K562 (cell line): Measurements from ENCODE around the gene MMP24. TPM values are rescaled to one million over a fixed set of nuclear protein-coding genes. Genes with fewer than 3 reads are reported as not detected.
A peak's percentile ranks its signal among the peaks of the same experiment; 100 is the strongest.

Experiments
- BRF2 ChIP-seq: IDR thresholded peaks from 3 replicates; pipeline ENCODE4 v1.6.1; 2011; ENCODE audit warnings: borderline replicate concordance, mild to moderate bottlenecking; ENCODE audit not compliant: insufficient read length, insufficient read depth
- CHCHD3 ChIP-seq: fragments of 250-450 bp; sonication (Bioruptor Pico); IDR thresholded peaks from 2 replicates; pipeline ENCODE4 v2.1.2; 2022; ENCODE audit warnings: mild to moderate bottlenecking
- EP400 ChIP-seq: fragments of 450-650 bp; IDR thresholded peaks from 2 replicates; pipeline ENCODE4 v1.6.1; 2017; ENCODE audit warnings: antibody characterized with exemption, mild to moderate bottlenecking, moderate library complexity
- ERF ChIP-seq: fragments of 450-650 bp; formaldehyde crosslinking; IDR thresholded peaks from 2 replicates; pipeline ENCODE4 v1.4.0; 2020; ENCODE audit warnings: mild to moderate bottlenecking, mixed read lengths
- GABPB2 ChIP-seq: fragments of 250-450 bp; sonication (Bioruptor Pico); conservative IDR thresholded peaks from 2 replicates; pipeline ENCODE4 v1.5.1; 2021; ENCODE audit warnings: mild to moderate bottlenecking
- GTF2E2 ChIP-seq: fragments of 200-800 bp; sonication (Bioruptor generic); IDR thresholded peaks from 2 replicates; pipeline ENCODE4 v1.6.1; 2016; ENCODE audit warnings: missing genetic modification characterization, missing compliant biosample characterization
- MED1 ChIP-seq: sonication (generic); formaldehyde crosslinking; IDR thresholded peaks from 2 replicates; pipeline ENCODE4 v1.8.1; 2023; ENCODE audit warnings: missing genetic modification reagents, borderline replicate concordance
- NCOA1 ChIP-seq: fragments of 450-650 bp; IDR thresholded peaks from 2 replicates; pipeline ENCODE4 v1.6.1; 2016; ENCODE audit warnings: low read depth
- POLR2A ChIP-seq: fragments of 450-650 bp; conservative IDR thresholded peaks from 2 replicates; pipeline ENCODE4 v1.6.1; 2016
- RBM14 ChIP-seq: fragments of 200-400 bp; formaldehyde crosslinking; IDR thresholded peaks from 2 replicates; pipeline ENCODE4 v1.6.1; 2018; ENCODE audit warnings: low read depth, mild to moderate bottlenecking, low read length, moderate library complexity, borderline replicate concordance; ENCODE audit not compliant: insufficient read depth
- RFX7 ChIP-seq: fragments of 250-450 bp; sonication (Bioruptor Pico); IDR thresholded peaks from 2 replicates; pipeline ENCODE4 v1.5.1; 2021; ENCODE audit warnings: mild to moderate bottlenecking
- SMAD1 ChIP-seq: fragments of 150-350 bp; IDR thresholded peaks from 2 replicates; pipeline ENCODE4 v1.6.1; 2014; ENCODE audit warnings: low read length, low read depth; ENCODE audit not compliant: partially characterized antibody
- SMAD4 ChIP-seq: fragments of 250-450 bp; sonication (Bioruptor Pico); conservative IDR thresholded peaks from 2 replicates; pipeline ENCODE4 v1.8.0; 2021; ENCODE audit warnings: inconsistent platforms, mild to moderate bottlenecking, moderate library complexity
- SMARCA4 ChIP-seq: fragments of 450-650 bp; IDR thresholded peaks from 2 replicates; pipeline ENCODE4 v1.6.1; 2016
- SNRNP70 ChIP-seq: fragments of 200-400 bp; formaldehyde crosslinking; optimal IDR thresholded peaks from 2 replicates; pipeline ENCODE3; 2017; ENCODE audit warnings: low read depth, low read length
- SOX6 ChIP-seq: fragments of 450-650 bp; IDR thresholded peaks from 2 replicates; pipeline ENCODE4 v1.6.1; 2014; ENCODE audit warnings: mild to moderate bottlenecking
- YY1 ChIP-seq, 3 experiments: IDR thresholded peaks; 2 replicates each; pipeline ENCODE4 v1.6.1; 2011; ENCODE audit warnings: low read length in 2 of 3, mild to moderate bottlenecking in 2 of 3, moderate library complexity in 2 of 3, borderline replicate concordance in 1 of 3, control low read depth in 1 of 3, low read depth in 1 of 3; ENCODE audit not compliant: insufficient read depth in 3 of 3, insufficient replicate concordance in 2 of 3, control insufficient read depth in 1 of 3, insufficient read length in 1 of 3; ENCODE audit errors: extremely low read depth in 1 of 3
- ZKSCAN1 ChIP-seq: fragments of 150-350 bp; IDR thresholded peaks from 2 replicates; pipeline ENCODE4 v1.6.1; 2016; ENCODE audit warnings: low read depth, low read length
- ZNF41 ChIP-seq: fragments of 250-450 bp; sonication (Bioruptor Pico); conservative IDR thresholded peaks from 2 replicates; pipeline ENCODE4 v1.4.0; 2020; ENCODE audit warnings: mild to moderate bottlenecking
- ZNF431 ChIP-seq: sonication (generic); formaldehyde crosslinking; IDR thresholded peaks from 2 replicates; pipeline ENCODE4 v1.8.0; 2022; ENCODE audit warnings: mild to moderate bottlenecking, missing genetic modification reagents
- ZNF695 ChIP-seq: fragments of 450-650 bp; formaldehyde crosslinking; IDR thresholded peaks from 2 replicates; pipeline ENCODE4 v1.4.0; 2020; ENCODE audit warnings: mild to moderate bottlenecking, moderate library complexity
- polyA plus RNA-seq, 8 experiments: library from polyadenylated mRNA; depleted of rRNA in 4 of 8; stranded (reverse) in 5 of 8; unstranded in 3 of 8; fragments of >200 nt; fragmentation: Nextera tagmentation in 2 of 8; fragmentation: Illumina TruSeq in 1 of 8; extraction: Ambion mirVana in 2 of 8; extraction: Trizol in 1 of 8; gene quantifications; 2 replicates each; pipeline versions ENCODE4 v1.2.1 to v1.2.3, GENCODE V29; 2011 to 2014; ENCODE audit warnings: inconsistent platforms in 1 of 8, missing spikeins in 1 of 8
- total RNA-seq, 7 experiments: library from RNA; depleted of rRNA in 6 of 7; stranded (reverse); fragments of >200 nt in 6 of 7; fragmentation: Illumina TruSeq in 2 of 7; extraction: Trizol in 2 of 7; gene quantifications; 2 replicates each; pipeline versions ENCODE4 v1.2.1 to v1.2.3, GENCODE V29; 2011 to 2021; ENCODE audit warnings: low replicate concordance in 1 of 7
- TF ChIP-seq, protein P1 (sequence below): fragments of 250-450 bp; sonication (Bioruptor Pico); IDR thresholded peaks from 2 replicates; pipeline ENCODE4 v1.8.0; 2022; ENCODE audit warnings: moderate library complexity, mild to moderate bottlenecking, inconsistent platforms
- TF ChIP-seq, protein P2 (sequence below), 2 experiments: fragments of 450-650 bp in 1 of 2; sonication (generic) in 1 of 2; formaldehyde crosslinking in 1 of 2; IDR thresholded peaks in 1 of 2; conservative IDR thresholded peaks in 1 of 2; 2 replicates each; pipeline versions ENCODE4 v1.6.1 to v1.8.1; 2016 to 2023; ENCODE audit warnings: mild to moderate bottlenecking in 2 of 2, moderate library complexity in 2 of 2, inconsistent platforms in 1 of 2, missing genetic modification reagents in 1 of 2

The MMP24 gene
- total and polyA plus RNA-seq, 9 of the 15 experiments (the other 6 are each of a cell fraction or from before 2014, with no cell fraction given): 0.03 to 0.07 (median 0.03) TPM; not detected in 6

DNA sequence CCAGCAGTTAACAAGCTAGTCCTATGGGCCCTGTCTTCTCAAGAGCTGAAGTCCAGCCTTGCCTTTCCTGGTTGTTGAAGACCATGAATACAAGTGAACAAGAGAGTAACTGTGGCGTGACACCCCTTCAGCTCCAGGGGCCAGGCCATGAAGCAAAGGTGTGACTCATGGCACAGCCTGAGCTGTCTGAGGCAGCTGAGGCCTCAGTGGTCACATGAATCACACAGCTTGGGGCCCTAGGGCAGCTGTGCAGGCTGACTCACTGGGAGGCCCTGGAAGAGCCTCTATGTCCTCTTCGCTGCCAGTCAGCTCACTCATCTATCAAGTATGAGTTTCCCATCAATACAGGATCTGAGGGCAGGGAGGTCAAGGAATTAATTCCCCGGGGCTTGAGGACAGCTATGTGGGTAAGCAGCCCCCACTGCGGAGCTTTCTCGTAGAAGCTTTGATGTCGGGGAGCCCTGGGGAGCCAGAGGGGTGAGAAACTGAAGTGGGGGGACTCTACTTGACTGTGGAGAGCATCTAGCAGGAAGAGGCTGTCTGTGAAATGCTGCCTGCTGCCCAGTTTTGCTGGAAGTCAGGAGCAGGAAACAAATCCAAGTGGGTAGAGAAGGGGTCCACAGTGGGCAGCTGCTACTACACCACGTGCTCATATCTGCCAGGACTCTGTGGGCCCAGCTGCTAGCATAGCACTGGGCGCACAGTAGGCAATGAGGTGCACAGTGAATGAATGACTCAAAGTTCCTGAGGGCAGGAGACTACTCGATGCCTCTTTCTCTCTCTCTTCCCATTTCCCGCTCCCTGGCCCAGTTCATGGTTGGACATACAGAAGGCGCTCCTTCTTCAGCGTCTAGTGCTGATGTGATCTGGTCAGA, 79.4 kb downstream of the MMP24 start (continued):
- TF ChIP-seq SNRNP70: no peak
- peak; percentile 75 for TF ChIP-seq SMARCA4
- TF ChIP-seq, protein P1, sequence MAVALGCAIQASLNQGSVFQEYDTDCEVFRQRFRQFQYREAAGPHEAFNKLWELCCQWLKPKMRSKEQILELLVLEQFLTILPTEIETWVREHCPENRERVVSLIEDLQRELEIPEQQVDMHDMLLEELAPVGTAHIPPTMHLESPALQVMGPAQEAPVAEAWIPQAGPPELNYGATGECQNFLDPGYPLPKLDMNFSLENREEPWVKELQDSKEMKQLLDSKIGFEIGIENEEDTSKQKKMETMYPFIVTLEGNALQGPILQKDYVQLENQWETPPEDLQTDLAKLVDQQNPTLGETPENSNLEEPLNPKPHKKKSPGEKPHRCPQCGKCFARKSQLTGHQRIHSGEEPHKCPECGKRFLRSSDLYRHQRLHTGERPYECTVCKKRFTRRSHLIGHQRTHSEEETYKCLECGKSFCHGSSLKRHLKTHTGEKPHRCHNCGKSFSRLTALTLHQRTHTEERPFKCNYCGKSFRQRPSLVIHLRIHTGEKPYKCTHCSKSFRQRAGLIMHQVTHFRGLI: no peak
- TF ChIP-seq, protein P2, sequence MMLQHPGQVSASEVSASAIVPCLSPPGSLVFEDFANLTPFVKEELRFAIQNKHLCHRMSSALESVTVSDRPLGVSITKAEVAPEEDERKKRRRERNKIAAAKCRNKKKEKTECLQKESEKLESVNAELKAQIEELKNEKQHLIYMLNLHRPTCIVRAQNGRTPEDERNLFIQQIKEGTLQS (IDR thresholded peaks at IDR 0.05): peak; percentile 89
- TF ChIP-seq, protein P2 (CRISPR knock-in tag; conservative IDR thresholded peaks at IDR 0.05): peak; percentile 81; the same call in 1 of the 2 replicates
- no peak for TF ChIP-seq GTF2E2 (tag)
- TF ChIP-seq ZNF41 (CRISPR knock-in tag): no peak
- no peak for TF ChIP-seq YY1 (IDR thresholded peaks at IDR 0.05; ENCODE audit: borderline replicate concordance in 1 of 3, control insufficient read depth in 1 of 3, extremely low read depth in 1 of 3, insufficient read depth in 3 of 3, insufficient read length in 1 of 3, insufficient replicate concordance in 2 of 3, low read depth in 1 of 3, low read length in 2 of 3)
- TF ChIP-seq SMAD1: no peak
- TF ChIP-seq EP400: no peak
- no peak for TF ChIP-seq CHCHD3 (CRISPR knock-in tag)
- no peak for TF ChIP-seq GABPB2 (CRISPR knock-in tag)
- no peak for TF ChIP-seq ZNF695
- no peak for TF ChIP-seq POLR2A
- no peak for TF ChIP-seq SOX6
- TF ChIP-seq ERF (CRISPR knock-in tag): 0 out of 2 replicates have a peak, but pooled peaks have one; percentile 3
- no peak for TF ChIP-seq BRF2
- TF ChIP-seq MED1: no peak
- no peak for TF ChIP-seq RFX7 (CRISPR knock-in tag)
- no peak for TF ChIP-seq RBM14
- TF ChIP-seq ZKSCAN1: peak; percentile 88
- no peak for TF ChIP-seq ZNF431 (CRISPR knock-in tag)
- TF ChIP-seq NCOA1: no peak
- peak; percentile 45; the same call in 1 of the 2 replicates for TF ChIP-seq SMAD4
